OCI-LY7 (cell line): ENCODE results near the gene CNTNAP4. TPM values are rescaled to one million over a fixed set of nuclear protein-coding genes. Genes with fewer than 3 reads are reported as not detected.

ENCODE experiments used
- BruUV-seq: library from RNA; stranded (reverse); fragments of 400-500 nt; replicated peaks from 2 replicates; lab custom pipeline; 2021; lab: Mats Ljungman, UMichigan
- CTCF ChIA-PET: fragments of 300-600 bp; sonication (Branson Sonifier 250); formaldehyde crosslinking; loops from one replicate; lab custom pipeline; 2022; ENCODE audit warnings: antibody characterized with exemption; ENCODE audit not compliant: unreplicated experiment; lab: Charles Lee
- POLR2A ChIA-PET: fragments of 300-600 bp; sonication (Branson Sonifier 250); formaldehyde crosslinking; loops from one replicate; lab custom pipeline; 2022; ENCODE audit warnings: antibody characterized with exemption; lab: Charles Lee
- DNase-seq: peaks from one replicate; pipeline ENCODE4 v3.0.0-alpha.2; 2015; ENCODE audit warnings: low spot score
- H2AFZ ChIP-seq: fragments of 200-600 bp; sonication (generic), shearing (Covaris generic); 2 replicates; pipeline ENCODE4 v1.6.1; 2014; ENCODE audit warnings: mild to moderate bottlenecking, antibody characterized with exemption, low read length, moderate library complexity
- H3K27ac ChIP-seq: fragments of 200-600 bp; sonication (generic); 2 replicates; pipeline ENCODE4 v1.5.1; 2014; ENCODE audit warnings: mixed run types, low read depth, mild to moderate bottlenecking, moderate library complexity, low read length, inconsistent platforms; ENCODE audit not compliant: poor library complexity, severe bottlenecking
- H3K36me3 ChIP-seq: fragments of 200-600 bp; sonication (generic); 2 replicates; pipeline ENCODE4 v1.6.1; 2014; ENCODE audit warnings: mild to moderate bottlenecking, antibody characterized with exemption, low read length, moderate library complexity, mixed read lengths; ENCODE audit not compliant: insufficient read depth
- H3K4me1 ChIP-seq: fragments of 200-600 bp; sonication (generic); 2 replicates; pipeline ENCODE4 v1.5.1; 2014; ENCODE audit warnings: mild to moderate bottlenecking, low read length; ENCODE audit not compliant: insufficient read depth, poor library complexity, severe bottlenecking
- H3K4me2 ChIP-seq: fragments of 200-600 bp; sonication (generic); 2 replicates; pipeline ENCODE4 v1.6.1; 2014; ENCODE audit warnings: mild to moderate bottlenecking, low read length
- H3K4me3 ChIP-seq: fragments of 200-600 bp; sonication (generic); 2 replicates; pipeline ENCODE4 v1.5.1; 2014; ENCODE audit warnings: mild to moderate bottlenecking, low read depth, low read length; ENCODE audit not compliant: poor library complexity, severe bottlenecking
- H3K79me2 ChIP-seq: fragments of 200-600 bp; sonication (generic); 2 replicates; pipeline ENCODE4 v1.6.1; 2016; ENCODE audit warnings: low read depth, mild to moderate bottlenecking, low read length, moderate library complexity, mixed read lengths; ENCODE audit not compliant: insufficient read depth
- H3K9me2 ChIP-seq: fragments of 200-600 bp; sonication (generic); 2 replicates; pipeline ENCODE4 v1.6.1; 2016; ENCODE audit warnings: mild to moderate bottlenecking, low read length, mixed read lengths; ENCODE audit not compliant: insufficient read depth
- H3K9me3 ChIP-seq: fragments of 200-600 bp; sonication (generic); 2 replicates; pipeline ENCODE4 v1.6.1; 2014; ENCODE audit warnings: mild to moderate bottlenecking, mixed run types, low read length, mixed read lengths
- H4K20me1 ChIP-seq: fragments of 200-600 bp; sonication (generic); 2 replicates; pipeline ENCODE4 v1.6.1; 2014; ENCODE audit warnings: mild to moderate bottlenecking, antibody characterized with exemption, low read length, moderate library complexity, mixed read lengths; ENCODE audit not compliant: insufficient read depth
- EZH2phosphoT487 ChIP-seq: fragments of 200-600 bp; sonication (generic); IDR thresholded peaks from 2 replicates; pipeline ENCODE4 v1.6.1; 2018; ENCODE audit warnings: low read depth, borderline replicate concordance, mild to moderate bottlenecking, mixed run types, antibody characterized with exemption, low read length, moderate library complexity, mixed read lengths
- intact Hi-C: fragments of 100-400 bp; cut with micrococcal nuclease; formaldehyde crosslinking; loops from one replicate; pipeline ENCODE4 v1.10.0; 2022; ENCODE audit not compliant: unreplicated experiment
- total RNA-seq, 2 experiments: library from RNA; depleted of rRNA in 1 of 2; stranded (reverse); fragments of >200 nt in 1 of 2; shearing (Covaris generic) in 1 of 2; gene quantifications; 2 replicates each; pipeline ENCODE4 v1.2.3, GENCODE V29; 2014 to 2022
- TF ChIP-seq, protein P1 (sequence below): fragments of 200-600 bp; sonication (generic); conservative IDR thresholded peaks from 2 replicates; pipeline ENCODE4 v1.5.1; 2014; ENCODE audit warnings: mild to moderate bottlenecking, antibody characterized with exemption, low read length, moderate library complexity, mixed read lengths

Gene CNTNAP4
- total RNA-seq, 2 experiments from 2014 or later, result not detected

GRCh38 chr16:76390476-76390875 is 113.3 kb downstream of the CNTNAP4 start:
- ChIA-PET POLR2A (interaction anchor here (0.5 to 0.6 kb wide), 2 partner anchors 8 to 64 kb away, joined by 3 to 6 read pairs; no protein-coding TSS in a partner anchor), CTCF (no interaction called here)
- Histone ChIP-seq H3K4me1 (no peaks in the 10 kb centered on the region), H2AFZ (no peak overlapping the region), H3K4me2 (no peak overlapping the region), H3K36me3 (no peaks in the 10 kb centered on the region), H3K9me3 (no peaks in the 10 kb centered on the region), H3K4me3 (no peak overlapping the region), H4K20me1 (no peaks in the 10 kb centered on the region), H3K27ac (no peak overlapping the region), H3K79me2 (no peaks in the 10 kb centered on the region), H3K9me2 (no peaks in the 10 kb centered on the region)
- DNase-seq, result no peak
- intact Hi-C loops, result no loop called here
- BruUV-seq, result no TSS peak
- no peak for TF ChIP-seq EZH2phosphoT487
- TF ChIP-seq, protein P1, sequence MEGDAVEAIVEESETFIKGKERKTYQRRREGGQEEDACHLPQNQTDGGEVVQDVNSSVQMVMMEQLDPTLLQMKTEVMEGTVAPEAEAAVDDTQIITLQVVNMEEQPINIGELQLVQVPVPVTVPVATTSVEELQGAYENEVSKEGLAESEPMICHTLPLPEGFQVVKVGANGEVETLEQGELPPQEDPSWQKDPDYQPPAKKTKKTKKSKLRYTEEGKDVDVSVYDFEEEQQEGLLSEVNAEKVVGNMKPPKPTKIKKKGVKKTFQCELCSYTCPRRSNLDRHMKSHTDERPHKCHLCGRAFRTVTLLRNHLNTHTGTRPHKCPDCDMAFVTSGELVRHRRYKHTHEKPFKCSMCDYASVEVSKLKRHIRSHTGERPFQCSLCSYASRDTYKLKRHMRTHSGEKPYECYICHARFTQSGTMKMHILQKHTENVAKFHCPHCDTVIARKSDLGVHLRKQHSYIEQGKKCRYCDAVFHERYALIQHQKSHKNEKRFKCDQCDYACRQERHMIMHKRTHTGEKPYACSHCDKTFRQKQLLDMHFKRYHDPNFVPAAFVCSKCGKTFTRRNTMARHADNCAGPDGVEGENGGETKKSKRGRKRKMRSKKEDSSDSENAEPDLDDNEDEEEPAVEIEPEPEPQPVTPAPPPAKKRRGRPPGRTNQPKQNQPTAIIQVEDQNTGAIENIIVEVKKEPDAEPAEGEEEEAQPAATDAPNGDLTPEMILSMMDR, result no peak

DNA sequence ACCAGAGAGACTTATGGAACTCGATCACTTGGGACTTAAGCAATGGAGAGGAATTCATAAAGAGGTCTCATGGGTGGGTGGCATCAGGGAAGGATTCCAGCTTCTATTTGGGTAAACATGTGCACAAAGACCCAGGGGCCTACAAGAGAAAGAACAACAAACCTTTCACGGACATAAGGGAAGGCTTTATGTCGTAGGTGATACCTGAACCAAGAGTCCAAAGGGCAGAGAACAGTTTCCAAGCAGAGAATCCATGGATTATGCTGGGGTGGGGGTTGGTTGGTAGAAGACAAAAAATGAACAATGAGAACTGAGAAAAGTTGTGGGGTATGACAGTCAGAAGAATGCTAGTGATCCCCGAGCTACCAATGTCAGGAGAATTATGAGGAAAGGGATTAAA is 119.8 kb downstream of the CNTNAP4 start:
- POLR2A ChIA-PET, result interaction anchor here (0.6 kb wide), 1 partner anchor 17 kb away, joined by 3 read pairs; no protein-coding TSS in a partner anchor
- no peaks in the 10 kb centered on the region for H3K79me2 ChIP-seq
- no peaks in the 10 kb centered on the region for H3K4me1 ChIP-seq
- H2AFZ ChIP-seq, result no peak overlapping the region
- H3K27ac ChIP-seq, result no peak overlapping the region
- no peak overlapping the region for H3K4me3 ChIP-seq
- no TSS peak for BruUV-seq
- DNase-seq, result no peak
- CTCF ChIA-PET, result no interaction called here
- no peaks in the 10 kb centered on the region for H3K9me3 ChIP-seq
- intact Hi-C loops, result no loop called here
- no peaks in the 10 kb centered on the region for H3K9me2 ChIP-seq
- no peaks in the 10 kb centered on the region for H4K20me1 ChIP-seq
- no peaks in the 10 kb centered on the region for H3K36me3 ChIP-seq
- TF ChIP-seq, protein P1, result no peak
- TF ChIP-seq EZH2phosphoT487, result no peak
- H3K4me2 ChIP-seq, result no peak overlapping the region

- CTCF ChIA-PET, result no interaction called here
- POLR2A ChIA-PET, result no interaction called here
- Histone ChIP-seq H3K4me1 (no peaks in the 10 kb centered on the region), H3K9me3 (no peaks in the 10 kb centered on the region), H4K20me1 (no peaks in the 10 kb centered on the region), H3K36me3 (no peaks in the 10 kb centered on the region), H3K79me2 (no peaks in the 10 kb centered on the region), H3K4me2 (no peak overlapping the region), H2AFZ (no peak overlapping the region), H3K27ac (no peak overlapping the region), H3K9me2 (no peaks in the 10 kb centered on the region), H3K4me3 (no peak overlapping the region)
- TF ChIP-seq, protein P1, result no peak
- no peak for TF ChIP-seq EZH2phosphoT487
- DNase-seq, result no peak
- BruUV-seq, result no TSS peak
- intact Hi-C loops, result no loop called here
Measured at GRCh38 chr16:76409706-76410105, 132.5 kb downstream of the CNTNAP4 start.
